ENCODE measurements around the gene TLX1.

- no peak for TF ChIP-seq POLR2A (IDR thresholded peaks at IDR 0.05; ENCODE audit: low read depth, low read length)
- TF ChIP-seq POLR2AphosphoS5 (IDR thresholded peaks at IDR 0.05; ENCODE audit: low read depth, low read length): no peak
- no peak for TF ChIP-seq TAF1 (IDR thresholded peaks at IDR 0.05; ENCODE audit: borderline replicate concordance, low read depth, low read length)
These were observed 36.1 kb upstream of the TLX1 start for GRCh38 chr10:101095004-101095403.
